ENCODE data around the gene EPN1. TPM values are rescaled to one million over a fixed set of nuclear protein-coding genes. Genes with fewer than 3 reads are reported as not detected.
A peak's percentile ranks its signal among the peaks of the same experiment; 100 is the strongest.

Gene EPN1
- total RNA-seq, 1 donor from 2014 or later: 250 TPM

- intact Hi-C loops (cut with micrococcal nuclease): no loop called here
- DNase-seq (no peak), ATAC-seq (no peak)
Observed at GRCh38 chr19:55644842-55645511, 30.0 kb upstream of the EPN1 start.

DNA sequence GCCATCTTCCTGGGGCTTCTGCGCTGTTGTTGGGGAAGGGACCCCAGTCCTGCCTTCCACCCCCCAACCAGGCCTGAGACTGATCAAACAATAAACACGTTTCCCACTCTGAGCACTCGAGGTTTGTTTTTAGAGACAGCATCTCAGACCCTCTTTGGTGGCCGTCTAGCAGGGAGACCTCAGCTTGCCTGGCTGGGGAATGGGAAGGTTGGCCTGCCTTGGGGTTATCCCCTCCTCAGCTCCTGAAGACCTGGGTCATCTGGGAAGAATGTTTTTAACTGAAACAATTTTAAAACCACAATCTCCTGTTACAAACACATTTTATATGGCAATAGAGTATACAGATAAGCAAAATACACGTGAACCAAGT is 29.5 kb upstream of the EPN1 start:
- DNase-seq (no peak), ATAC-seq (no peak)
- intact Hi-C loops (cut with micrococcal nuclease): no loop called here

DNA sequence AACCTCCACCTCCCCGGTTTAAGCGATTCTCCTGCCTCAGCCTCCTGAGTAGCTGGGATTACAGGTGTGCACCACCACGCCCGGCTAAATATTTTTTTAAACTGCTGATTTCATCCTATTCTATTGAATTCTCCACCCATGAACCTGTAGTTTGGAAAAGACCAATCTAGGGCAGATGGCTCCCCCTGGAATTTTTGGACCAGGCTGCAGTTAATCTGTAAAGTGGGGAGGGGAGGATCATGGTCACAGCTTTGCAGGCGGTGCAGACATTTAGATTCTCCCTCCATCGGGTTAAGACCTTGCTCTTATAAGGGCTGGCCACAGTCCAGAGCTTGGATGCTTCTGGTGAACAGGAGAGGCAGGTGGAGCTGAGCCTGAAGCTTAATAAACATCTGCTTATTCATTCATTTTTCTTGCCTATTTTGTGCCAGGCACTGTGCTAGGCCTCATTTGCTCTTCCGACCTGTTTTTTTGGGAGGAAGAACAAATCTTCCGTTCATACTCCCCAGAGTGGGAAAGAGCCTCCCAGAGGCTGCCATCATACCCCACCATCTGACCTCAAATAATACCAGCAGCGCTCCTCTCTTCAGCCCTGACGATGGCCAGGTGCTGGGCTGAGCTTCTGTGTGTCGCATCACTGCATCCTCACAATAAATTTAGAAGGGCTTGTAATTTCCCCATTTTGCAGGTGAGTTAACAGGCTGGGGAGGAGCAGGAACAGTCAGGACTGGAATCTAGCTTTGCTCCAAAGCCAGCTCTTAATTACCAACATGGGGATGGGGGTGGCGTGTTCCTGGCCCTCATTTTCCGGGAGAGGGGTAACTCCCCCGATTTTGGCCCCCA is 27.9 kb upstream of the EPN1 start:
- ATAC-seq (no peak), DNase-seq (no peak)
- intact Hi-C loops (cut with micrococcal nuclease): no loop called here

- peak; percentile 59 for ATAC-seq
- DNase-seq: peak; percentile 81
- intact Hi-C loops (cut with micrococcal nuclease): no loop called here
Observed at GRCh38 chr19:55647732-55648584, 27.1 kb upstream of the EPN1 start, which contains the start of gene CCDC106. TSS of gene CCDC106 (plus strand) at chr19:55648212. CDS start at chr19:55649047, 835 bp downstream.

DNA sequence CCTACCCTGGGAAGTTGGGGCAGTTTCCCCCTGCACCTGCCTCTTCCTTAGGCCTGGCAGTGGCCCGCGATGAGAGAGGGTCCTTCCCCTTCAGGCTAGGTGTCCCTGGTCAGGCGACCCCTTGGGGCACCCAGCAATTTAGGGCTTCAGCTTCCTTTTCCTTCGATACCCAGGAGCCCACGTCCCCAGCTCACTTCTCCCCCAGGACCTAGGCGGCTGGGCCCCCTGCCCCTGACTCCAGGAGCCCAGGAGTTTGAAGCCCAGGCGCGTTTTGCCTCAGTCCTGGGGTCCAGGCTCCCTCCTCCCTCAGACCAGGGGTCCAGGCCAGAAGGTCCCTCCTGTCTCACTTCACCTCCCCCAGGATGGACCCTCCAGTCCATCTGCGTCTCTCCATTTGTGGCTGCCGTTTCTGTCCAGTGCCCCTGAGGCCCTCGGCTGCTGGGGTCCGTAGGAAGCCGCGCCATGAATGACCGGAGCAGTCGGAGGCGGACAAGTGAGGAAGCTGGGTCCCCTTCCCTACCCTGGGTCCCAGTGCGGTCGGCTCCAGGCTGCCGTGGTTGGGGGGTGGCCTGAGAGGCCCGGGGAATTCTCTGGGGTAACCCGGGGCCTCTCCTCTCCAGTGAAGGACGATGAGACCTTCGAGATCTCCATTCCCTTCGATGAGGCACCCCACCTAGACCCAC is 26.3 kb upstream of the EPN1 start:
- no peak for DNase-seq
- intact Hi-C loops (cut with micrococcal nuclease): no loop called here
- ATAC-seq: no peak

- intact Hi-C loops (cut with micrococcal nuclease): no loop called here
- DNase-seq: no peak
- ATAC-seq: no peak
Observed at GRCh38 chr19:55649268-55650125, 25.5 kb upstream of the EPN1 start.

DNA sequence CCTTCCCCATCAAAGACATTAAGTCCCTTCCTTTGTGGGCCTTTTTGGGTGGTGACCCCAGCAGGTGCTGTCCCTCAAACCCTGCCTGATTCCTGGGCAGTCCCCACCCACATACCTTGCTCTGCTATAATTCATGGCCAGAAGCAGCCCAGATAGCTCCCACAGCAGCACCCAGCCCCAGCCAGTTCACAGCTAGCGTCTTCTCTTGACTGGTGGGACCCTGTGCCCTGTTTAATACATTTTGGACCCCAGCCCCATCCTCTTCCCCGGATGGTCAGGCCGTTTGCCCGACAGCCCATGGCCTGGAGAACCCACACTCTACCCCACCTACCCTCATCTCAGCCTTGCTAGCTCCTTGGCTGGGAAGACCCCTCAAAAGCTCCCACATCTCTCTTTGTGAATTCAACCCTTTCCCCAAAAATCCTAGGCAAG is 24.9 kb upstream of the EPN1 start:
- intact Hi-C loops (cut with micrococcal nuclease): no loop called here
- ATAC-seq: no peak
- no peak for DNase-seq

- ATAC-seq: no peak
- intact Hi-C loops (cut with micrococcal nuclease): no loop called here
- DNase-seq: no peak
Observed at GRCh38 chr19:55650602-55651230, 24.3 kb upstream of the EPN1 start.

- ATAC-seq: no peak
- no peak for DNase-seq
- intact Hi-C loops (cut with micrococcal nuclease): no loop called here
Observed at GRCh38 chr19:55651236-55651635, 23.8 kb upstream of the EPN1 start.

- DNase-seq (peak; percentile 59), ATAC-seq (no peak)
- intact Hi-C loops (cut with micrococcal nuclease): no loop called here
Observed at GRCh38 chr19:55652311-55653128, 22.5 kb upstream of the EPN1 start.

GRCh38 chr19:55653651-55654322 is 21.2 kb upstream of the EPN1 start:
- DNase-seq (peak; percentile 98), ATAC-seq (peak; percentile 73)
- intact Hi-C loops (cut with micrococcal nuclease): no loop called here

GRCh38 chr19:55654323-55654867 is 20.6 kb upstream of the EPN1 start:
- ATAC-seq (peak; percentile 77), DNase-seq (peak; percentile 99)
- intact Hi-C loops (cut with micrococcal nuclease): no loop called here

DNA sequence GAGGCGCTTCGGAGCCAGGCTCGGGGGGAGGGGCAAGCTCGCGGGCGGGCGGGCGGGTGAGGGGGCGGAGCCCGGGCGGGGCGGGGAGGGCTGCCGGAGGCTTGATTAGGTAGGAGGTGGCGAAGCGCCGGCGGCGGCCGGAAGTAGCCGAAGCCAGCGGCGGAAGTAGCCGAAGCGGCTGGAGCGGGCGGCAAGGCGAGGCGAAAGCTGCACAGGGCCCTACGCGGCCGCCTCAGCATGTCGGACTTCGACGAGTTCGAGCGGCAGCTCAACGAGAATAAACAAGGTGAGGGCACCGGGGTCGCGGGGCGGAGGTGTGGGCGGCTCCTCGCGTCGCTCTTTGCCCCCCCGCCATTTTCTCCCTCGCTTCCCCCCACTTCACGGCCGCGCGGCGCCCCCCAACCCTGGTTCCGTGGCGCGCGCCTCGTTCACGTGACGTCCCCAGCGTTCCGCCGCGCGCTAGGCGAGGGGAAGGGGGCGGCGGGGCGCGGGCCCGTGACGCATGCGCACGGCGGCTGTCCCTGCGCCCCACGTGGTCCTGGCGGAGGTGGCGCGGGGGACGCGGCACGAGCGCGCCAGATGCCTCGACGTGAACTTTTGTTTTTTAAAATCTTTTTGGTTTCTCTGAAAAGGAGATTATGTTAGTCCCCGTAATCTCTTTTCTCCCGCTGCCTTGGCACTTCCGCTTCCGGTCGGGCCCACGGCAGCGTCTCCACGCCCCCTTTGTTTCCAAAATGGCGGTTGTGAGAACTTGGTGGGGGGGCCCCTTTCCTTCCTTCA is 20.0 kb upstream of the EPN1 start, which contains the start of gene U2AF2:
U2AF2 (plus strand) TSS at position 168 of the 780 bp plus-strand sequence; CDS start at position 238, 70 bp downstream.
- intact Hi-C loops (cut with micrococcal nuclease): no loop called here
- DNase-seq (peak; percentile 98), ATAC-seq (peak; percentile 64)

DNA sequence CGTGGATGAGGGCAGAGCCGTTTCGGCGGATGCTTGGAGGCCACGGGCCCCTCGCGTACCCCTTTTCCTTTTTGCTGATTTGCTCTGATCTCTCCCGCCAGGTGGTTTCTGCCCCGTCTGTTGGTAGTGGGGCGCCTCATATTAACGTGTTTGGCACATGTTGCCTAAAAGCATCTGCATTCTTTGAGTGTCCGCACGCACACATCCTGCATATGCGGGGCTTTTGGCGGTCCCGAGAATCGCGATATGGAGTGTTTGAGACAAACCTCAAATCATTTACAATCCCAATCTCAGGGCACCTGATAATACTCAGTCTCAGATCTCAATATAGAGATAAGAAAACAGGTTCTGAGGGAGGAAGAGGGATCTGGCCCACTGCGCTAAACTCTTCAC is 19.4 kb upstream of the EPN1 start:
- ATAC-seq (no peak), DNase-seq (no peak)
- intact Hi-C loops (cut with micrococcal nuclease): no loop called here

DNA sequence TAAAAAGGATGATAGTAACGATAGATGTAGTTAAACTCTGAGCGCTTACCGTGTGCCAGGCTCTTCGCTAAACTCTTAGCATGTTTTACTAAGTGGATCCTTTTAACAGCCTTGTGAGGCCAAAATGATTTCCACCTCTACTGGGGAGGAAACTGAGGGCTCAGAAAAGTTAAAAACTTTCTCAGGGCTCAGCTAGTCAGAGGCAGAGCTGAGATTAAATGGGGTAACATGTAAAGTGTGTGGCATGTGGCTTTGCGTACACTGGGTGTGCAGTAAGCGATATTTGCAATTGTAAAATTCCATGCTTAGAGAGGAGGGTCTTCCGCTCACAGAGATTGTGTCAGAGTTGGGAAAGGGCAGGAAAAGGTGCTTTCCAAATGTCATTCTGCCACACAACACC is 18.5 kb upstream of the EPN1 start:
- ATAC-seq: no peak
- intact Hi-C loops (cut with micrococcal nuclease): no loop called here
- no peak for DNase-seq

Data from left ventricle myocardium superior (tissue), 1 donor.